NB4 (cell line): ENCODE data around the gene ZNF407.

Experiments used
- MYC ChIP-seq: IDR thresholded peaks from 2 replicates; pipeline ENCODE4 v1.6.1; 2011; ENCODE audit warnings: low read depth, low read length
- POLR2A ChIP-seq: IDR thresholded peaks from 2 replicates; pipeline ENCODE4 v1.6.1; 2011; ENCODE audit warnings: mild to moderate bottlenecking; ENCODE audit not compliant: insufficient read length; ENCODE audit errors: extremely low read depth
- TF ChIP-seq, protein P1 (sequence below): IDR thresholded peaks from one replicate; pipeline ENCODE4 v1.5.1; 2012; ENCODE audit warnings: low read depth, low read length
- TF ChIP-seq, protein P2 (sequence below): IDR thresholded peaks from 2 replicates; pipeline ENCODE4 v1.6.1; 2011; ENCODE audit warnings: low read depth, low read length

DNA sequence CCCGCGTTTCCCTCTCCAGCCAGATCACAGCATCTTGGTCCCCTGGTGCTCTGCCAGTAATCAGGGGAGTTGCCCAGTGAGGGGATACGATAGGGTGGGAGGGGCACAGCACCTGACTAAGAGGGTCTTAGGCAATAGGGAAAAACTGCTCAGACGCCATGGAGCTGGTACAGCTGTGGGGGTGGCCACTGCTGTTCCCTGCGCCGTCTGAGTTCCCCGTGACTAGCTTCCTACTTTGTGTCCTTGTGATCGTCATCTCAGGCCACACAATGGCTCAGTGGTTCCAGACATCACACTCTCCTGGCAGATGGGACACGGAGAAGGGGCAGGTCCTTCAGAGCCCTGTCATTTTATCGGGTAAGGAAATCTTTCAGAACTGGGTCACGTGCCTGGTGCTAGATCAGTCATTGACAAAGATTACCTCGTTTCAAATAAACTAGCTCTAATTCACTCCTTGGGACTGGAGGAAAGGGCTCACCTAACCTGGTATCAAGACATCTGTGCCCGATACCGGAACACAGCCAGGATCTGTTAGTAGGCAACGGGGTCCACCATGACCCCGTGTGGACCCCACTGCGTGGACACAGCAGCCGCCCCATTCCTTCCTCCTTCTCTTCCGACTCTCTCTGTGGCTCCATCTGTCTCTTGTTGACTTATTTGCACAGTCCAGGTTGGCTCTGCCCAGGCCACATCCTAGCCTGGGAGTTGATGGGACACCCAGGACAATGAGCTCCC lies 509.7 kb downstream of the ZNF407 start:
- TF ChIP-seq, protein P1, sequence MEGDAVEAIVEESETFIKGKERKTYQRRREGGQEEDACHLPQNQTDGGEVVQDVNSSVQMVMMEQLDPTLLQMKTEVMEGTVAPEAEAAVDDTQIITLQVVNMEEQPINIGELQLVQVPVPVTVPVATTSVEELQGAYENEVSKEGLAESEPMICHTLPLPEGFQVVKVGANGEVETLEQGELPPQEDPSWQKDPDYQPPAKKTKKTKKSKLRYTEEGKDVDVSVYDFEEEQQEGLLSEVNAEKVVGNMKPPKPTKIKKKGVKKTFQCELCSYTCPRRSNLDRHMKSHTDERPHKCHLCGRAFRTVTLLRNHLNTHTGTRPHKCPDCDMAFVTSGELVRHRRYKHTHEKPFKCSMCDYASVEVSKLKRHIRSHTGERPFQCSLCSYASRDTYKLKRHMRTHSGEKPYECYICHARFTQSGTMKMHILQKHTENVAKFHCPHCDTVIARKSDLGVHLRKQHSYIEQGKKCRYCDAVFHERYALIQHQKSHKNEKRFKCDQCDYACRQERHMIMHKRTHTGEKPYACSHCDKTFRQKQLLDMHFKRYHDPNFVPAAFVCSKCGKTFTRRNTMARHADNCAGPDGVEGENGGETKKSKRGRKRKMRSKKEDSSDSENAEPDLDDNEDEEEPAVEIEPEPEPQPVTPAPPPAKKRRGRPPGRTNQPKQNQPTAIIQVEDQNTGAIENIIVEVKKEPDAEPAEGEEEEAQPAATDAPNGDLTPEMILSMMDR = no peak
- TF ChIP-seq POLR2A (no peak), MYC (no peak)
- TF ChIP-seq, protein P2, sequence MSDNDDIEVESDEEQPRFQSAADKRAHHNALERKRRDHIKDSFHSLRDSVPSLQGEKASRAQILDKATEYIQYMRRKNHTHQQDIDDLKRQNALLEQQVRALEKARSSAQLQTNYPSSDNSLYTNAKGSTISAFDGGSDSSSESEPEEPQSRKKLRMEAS = no peak
